Naive B cell (primary cell): ENCODE results near the gene ZNF750. TPM values are rescaled to one million over a fixed set of nuclear protein-coding genes. Genes with fewer than 3 reads are reported as not detected.

ENCODE experiments used
- ATAC-seq, 2 donors: fragments of 150-1000 bp; cut with Tn5 transposase; 2 replicates each; pipeline ENCODE4 v1.10.0; 2021; ENCODE audit warnings: low read depth in 2 of 2, mild to moderate bottlenecking in 2 of 2, moderate library complexity in 2 of 2
- DNase-seq: peaks from one replicate; pipeline ENCODE4 v3.0.0; 2022
- H3K27ac Mint-ChIP-seq, 6 donors: one replicate each; pipeline ENCODE4 v1.8.0; 2020 to 2022; ENCODE audit warnings: mild to moderate bottlenecking in 6 of 6, mixed read lengths in 6 of 6, moderate library complexity in 5 of 6, inconsistent platforms in 2 of 6
- H3K27me3 Mint-ChIP-seq, 3 donors: one replicate each; pipeline ENCODE4 v1.8.0; 2021 to 2022; ENCODE audit warnings: mixed read lengths in 3 of 3, mild to moderate bottlenecking in 1 of 3
- H3K36me3 Mint-ChIP-seq, 2 donors: one replicate each; pipeline ENCODE4 v1.8.0; 2020 to 2022; ENCODE audit warnings: mixed read lengths in 2 of 2, inconsistent platforms in 1 of 2, mild to moderate bottlenecking in 1 of 2
- H3K4me1 Mint-ChIP-seq, 3 donors: one replicate each; pipeline ENCODE4 v1.8.0; 2020 to 2022; ENCODE audit warnings: mixed read lengths in 3 of 3, inconsistent platforms in 1 of 3, mild to moderate bottlenecking in 1 of 3, moderate library complexity in 1 of 3
- H3K4me3 Mint-ChIP-seq, 8 donors: one replicate each; pipeline ENCODE4 v1.8.0; 2020 to 2022; ENCODE audit warnings: mild to moderate bottlenecking in 8 of 8, mixed read lengths in 8 of 8, moderate library complexity in 8 of 8, inconsistent platforms in 2 of 8
- H3K9me3 Mint-ChIP-seq, 7 donors: one replicate each; pipeline ENCODE4 v1.8.0; 2020 to 2022; ENCODE audit warnings: mixed read lengths in 7 of 7, mild to moderate bottlenecking in 5 of 7, inconsistent platforms in 2 of 7, moderate library complexity in 1 of 7
- polyA plus RNA-seq, 6 donors: library from polyadenylated mRNA; unstranded; fragments of 300-500 nt; fragmentation: Illumina TruSeq; gene quantifications; one replicate each; pipeline ENCODE4 v1.2.3, GENCODE V29; 2021; ENCODE audit warnings: low read depth in 6 of 6

The ZNF750 gene
- polyA plus RNA-seq, 6 donors from 2014 or later: 0.12 TPM; not detected in 5

DNA sequence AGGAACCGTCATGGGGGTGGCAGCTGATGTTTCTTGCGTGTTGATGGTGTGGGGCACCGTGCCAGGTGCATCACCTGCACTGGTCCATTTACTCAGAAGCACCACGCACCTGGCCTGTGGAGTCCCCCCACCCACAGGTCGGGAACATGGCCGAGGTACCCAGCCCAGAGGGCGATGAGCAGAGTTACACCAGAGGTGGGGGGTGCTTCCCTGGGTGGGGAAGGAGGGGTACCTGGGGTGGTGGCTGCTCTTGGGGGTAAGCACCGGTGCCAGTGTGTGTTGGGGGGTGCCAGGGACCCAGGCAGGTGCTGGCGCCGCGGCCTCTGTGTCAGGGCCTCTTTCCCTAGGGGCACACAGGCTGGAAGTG lies 5.0 kb upstream of the ZNF750 start:
- Mint-ChIP-seq H3K4me1 (peaks cover 8 to 28% (median 21%) of the 10 kb centered on the region in 3 donors), H3K9me3 (no peaks in the 10 kb centered on the region), H3K27me3 (peaks cover 0 to 8% (median 5%) of the 10 kb centered on the region in 3 donors), H3K4me3 (no peak overlapping the region), H3K27ac (no peak overlapping the region), H3K36me3 (peaks cover 5 to 10% of the 10 kb centered on the region in 2 donors)
- ATAC-seq: no peak
- no peak for DNase-seq

DNA sequence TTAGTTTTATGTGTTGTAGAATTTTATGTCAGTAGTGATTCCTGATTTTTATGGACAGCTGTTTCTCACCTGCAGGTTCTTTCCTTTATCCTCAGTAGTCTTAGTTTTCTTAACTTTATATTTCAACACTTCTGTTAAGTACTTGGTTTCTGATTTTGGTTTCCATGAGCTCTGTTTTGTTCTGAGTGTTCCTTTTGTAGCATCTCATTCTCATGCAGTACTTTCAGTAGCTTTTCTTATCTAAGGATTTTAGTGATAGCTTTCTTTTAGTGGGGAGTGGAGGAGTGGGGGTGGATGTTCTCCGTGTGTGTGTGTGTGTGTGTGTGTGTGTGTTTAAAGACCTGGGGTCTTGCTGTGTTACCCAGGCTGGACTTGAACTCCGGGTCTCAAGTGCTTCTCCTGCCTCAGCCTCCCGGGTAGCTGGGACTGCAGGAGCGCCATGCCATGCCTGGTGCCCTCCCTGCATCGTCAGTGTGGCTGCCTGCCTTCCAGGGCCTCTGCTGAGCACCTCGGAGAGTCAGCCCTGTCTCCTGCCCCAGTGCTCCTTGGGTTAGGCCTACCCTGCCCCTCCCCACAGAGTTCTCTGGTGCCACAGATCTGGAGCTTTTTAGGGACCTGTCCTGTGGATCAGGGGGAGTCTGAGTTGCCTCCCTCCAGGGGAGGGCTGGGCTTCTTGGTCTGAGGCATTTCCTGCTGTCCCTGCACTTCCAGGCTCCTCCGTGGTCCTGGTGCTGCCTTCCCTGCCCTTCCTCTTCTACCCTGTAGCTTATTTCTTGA lies 4.3 kb upstream of the ZNF750 start:
- peak overlapping the region in 1 of 6 donors; percentile 9 for H3K27ac Mint-ChIP-seq

DNA sequence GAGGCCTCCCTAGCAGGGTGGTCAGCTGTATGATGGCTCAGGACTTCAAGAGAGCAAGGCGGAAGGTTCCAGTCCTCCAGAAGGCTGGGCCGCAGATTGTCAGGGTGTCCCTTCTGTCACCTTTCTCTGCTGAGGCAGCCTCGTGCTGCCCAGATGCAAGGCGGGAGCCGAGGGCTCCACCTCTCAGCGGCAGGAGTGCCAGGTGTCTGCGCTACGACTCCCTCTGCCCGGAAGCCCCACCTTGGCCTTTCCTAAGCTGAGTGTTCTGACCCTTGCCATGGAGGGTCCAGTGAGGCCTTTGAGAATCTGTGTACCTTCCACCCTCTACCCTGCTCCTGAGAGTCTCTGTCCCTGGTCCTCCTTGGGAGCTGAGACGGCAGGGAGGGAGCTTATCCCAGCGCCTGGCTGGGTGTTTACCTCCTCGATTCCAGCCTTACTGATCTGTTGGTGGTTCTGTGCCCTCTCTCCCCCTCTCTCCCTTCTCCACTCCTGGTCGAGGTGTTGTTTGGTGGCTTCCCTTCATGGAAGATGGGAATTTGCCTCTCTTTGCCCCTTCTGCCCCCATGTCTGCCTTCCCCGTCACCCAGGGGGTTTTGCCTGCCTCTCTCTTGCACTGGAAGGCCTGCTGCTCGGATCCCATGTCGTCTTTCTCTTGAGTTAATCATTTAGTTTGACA lies 2.2 kb upstream of the ZNF750 start:
- ATAC-seq (no peak), DNase-seq (no peak)
- Mint-ChIP-seq H3K4me3 (no peak overlapping the region), H3K9me3 (no peaks in the 10 kb centered on the region), H3K36me3 (peaks cover 0 to under 1% of the 10 kb centered on the region in 2 donors), H3K27me3 (no peaks in the 10 kb centered on the region), H3K27ac (peak overlapping the region in 2 of 6 donors; percentile 32 to 73), H3K4me1 (peaks cover 2 to 18% (median 5%) of the 10 kb centered on the region in 3 donors)

More for the DNA sequence above, 4.3 kb upstream of the ZNF750 start:
- Mint-ChIP-seq H3K4me1 (peaks cover 3 to 23% (median 16%) of the 10 kb centered on the region in 3 donors), H3K9me3 (no peaks in the 10 kb centered on the region), H3K4me3 (no peak overlapping the region), H3K36me3 (peaks cover under 1 to 3% of the 10 kb centered on the region in 2 donors), H3K27me3 (peaks cover 0 to 3% (median under 1%) of the 10 kb centered on the region in 3 donors)
- DNase-seq (no peak), ATAC-seq (no peak)

DNA sequence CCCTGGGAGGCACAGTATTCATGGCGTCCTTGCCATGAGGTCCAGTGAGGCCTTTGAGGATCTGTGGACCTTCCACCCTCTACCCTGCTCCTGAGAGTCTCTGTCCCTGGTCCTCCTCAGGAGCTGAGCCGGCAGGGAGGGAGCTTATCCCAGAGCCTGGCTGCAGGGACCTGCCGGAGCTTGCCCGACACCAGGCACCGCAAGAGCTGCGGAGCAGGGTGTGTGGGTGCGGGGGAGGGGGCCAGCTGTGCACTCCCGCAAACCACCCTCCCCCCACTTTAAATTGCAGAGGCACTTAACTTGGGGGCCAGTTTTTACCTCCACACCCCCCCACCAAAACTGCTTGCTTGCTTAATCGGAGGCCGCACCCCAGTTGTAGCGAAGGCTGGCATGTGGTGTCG lies 609 bp upstream of the ZNF750 start:
- Mint-ChIP-seq H3K36me3 (peaks cover 0 to 5% of the 10 kb centered on the region in 2 donors), H3K4me1 (peaks cover 2 to 16% (median 5%) of the 10 kb centered on the region in 3 donors), H3K27ac (peak overlapping the region in 1 of 6 donors; percentile 37), H3K4me3 (no peak overlapping the region), H3K27me3 (no peaks in the 10 kb centered on the region), H3K9me3 (no peaks in the 10 kb centered on the region)
- DNase-seq (no peak), ATAC-seq (no peak)

DNA sequence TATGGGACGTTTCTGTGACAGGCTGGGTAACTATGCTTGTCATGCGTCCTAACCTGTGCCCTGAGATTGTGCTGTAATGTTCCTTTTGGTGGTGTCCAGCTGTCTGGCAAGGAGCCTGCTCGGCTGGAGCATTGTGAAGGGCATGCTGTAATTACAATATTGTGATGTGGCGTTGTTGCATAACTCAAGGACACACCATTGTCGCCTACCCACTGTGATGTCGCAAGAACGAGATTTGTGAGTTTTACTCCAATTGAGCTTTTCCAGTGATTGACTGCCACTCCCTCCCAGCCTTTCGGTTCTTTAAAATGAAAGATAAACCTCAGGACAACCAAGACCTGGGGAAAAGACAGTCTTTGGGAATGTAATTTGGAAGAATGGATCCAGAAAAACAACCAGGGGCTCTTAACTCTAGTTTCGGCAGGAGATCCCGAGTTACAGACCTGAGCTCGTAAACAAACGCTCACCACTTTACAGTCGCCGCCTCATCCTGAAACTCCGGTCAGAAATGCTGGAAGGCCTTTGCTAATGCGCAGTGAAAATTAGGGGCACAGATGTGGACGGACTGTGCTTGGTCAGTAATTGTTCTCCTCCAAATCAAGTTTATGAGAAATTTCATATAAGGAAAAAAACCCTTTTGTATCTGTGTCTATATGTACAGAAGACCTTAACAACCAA lies 1.3 kb downstream of the ZNF750 start:
- H3K9me3 Mint-ChIP-seq: no peaks in the 10 kb centered on the region
- no peak for ATAC-seq
- no peak overlapping the region for H3K27ac Mint-ChIP-seq
- no peak for DNase-seq
- no peaks in the 10 kb centered on the region for H3K27me3 Mint-ChIP-seq
- no peak overlapping the region for H3K4me3 Mint-ChIP-seq
- peaks cover 0 to 7% (median 0%) of the 10 kb centered on the region in 3 donors for H3K4me1 Mint-ChIP-seq
- peaks cover 0 to 5% of the 10 kb centered on the region in 2 donors for H3K36me3 Mint-ChIP-seq

DNA sequence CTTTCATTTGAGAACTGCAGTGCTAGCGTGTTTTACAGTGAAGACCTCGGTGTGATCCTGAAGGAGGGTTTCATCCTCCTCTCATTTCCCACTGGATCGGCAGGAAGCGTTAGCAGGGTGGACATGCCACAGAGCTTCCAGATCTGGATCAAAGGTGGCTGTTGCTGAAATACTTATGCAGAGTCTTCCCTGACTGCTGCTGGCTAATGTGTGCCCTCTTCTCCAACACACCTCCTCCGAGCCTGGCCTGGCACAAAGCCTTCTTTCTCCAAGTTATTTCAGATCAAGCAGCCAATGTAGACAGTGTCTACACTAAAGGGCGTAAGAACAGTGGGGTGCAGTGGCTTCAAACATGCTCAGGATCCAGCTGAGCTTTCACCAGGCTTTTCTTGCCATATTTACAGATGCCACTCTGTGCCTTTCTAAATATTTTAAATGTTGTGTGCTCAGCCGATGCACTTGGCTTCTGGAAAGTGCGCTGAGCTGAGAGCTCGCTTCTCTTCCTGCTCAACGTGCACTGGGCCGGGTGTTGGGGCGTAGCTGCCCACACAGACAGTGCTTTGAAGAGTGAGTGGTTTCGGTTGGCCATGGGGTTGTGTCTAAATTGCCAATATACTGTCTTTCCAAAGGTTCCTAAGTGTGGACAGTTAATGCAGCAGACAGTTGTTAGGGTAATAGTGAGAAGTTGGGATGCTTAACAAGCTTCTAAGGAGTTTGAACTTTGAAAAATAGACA lies 2.1 kb downstream of the ZNF750 start:
- H3K36me3 Mint-ChIP-seq: peaks cover 0 to 5% of the 10 kb centered on the region in 2 donors
- H3K4me1 Mint-ChIP-seq: peaks cover 0 to 7% (median 0%) of the 10 kb centered on the region in 3 donors
- no peaks in the 10 kb centered on the region for H3K9me3 Mint-ChIP-seq
- H3K27me3 Mint-ChIP-seq: no peaks in the 10 kb centered on the region
- DNase-seq: no peak
- H3K4me3 Mint-ChIP-seq: no peak overlapping the region
- ATAC-seq: no peak
- peak overlapping the region in 1 of 6 donors; percentile 5 for H3K27ac Mint-ChIP-seq

DNA sequence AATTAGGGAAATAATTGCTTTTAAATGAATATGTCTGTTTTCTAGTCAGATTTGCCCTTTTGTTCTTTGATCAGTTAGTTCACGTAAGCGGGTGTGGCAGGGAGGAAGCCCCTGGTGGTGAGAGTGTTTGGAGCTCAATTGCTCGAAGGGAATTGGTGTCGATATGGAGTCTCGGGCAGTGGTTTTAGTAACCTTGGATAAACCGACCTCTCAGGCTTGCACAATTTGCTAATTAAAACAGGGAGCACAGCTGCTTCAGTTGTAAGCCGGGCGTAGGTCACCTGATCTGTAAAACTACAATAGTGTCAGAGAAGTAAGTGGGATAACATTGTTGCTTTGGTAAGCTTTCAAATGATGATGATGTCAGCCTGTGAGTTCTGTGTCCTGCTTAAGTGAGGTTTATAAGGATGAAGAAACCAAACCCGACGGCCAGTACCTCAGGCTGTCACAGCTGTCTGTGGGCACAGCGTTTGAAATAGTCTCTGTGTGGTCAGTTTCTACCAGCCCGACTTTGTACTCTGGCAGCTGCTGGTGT lies 2.9 kb downstream of the ZNF750 start:
- no peak for DNase-seq
- H3K4me3 Mint-ChIP-seq: no peak overlapping the region
- H3K27ac Mint-ChIP-seq: peak overlapping the region in 2 of 6 donors; percentile 54 to 61

DNA sequence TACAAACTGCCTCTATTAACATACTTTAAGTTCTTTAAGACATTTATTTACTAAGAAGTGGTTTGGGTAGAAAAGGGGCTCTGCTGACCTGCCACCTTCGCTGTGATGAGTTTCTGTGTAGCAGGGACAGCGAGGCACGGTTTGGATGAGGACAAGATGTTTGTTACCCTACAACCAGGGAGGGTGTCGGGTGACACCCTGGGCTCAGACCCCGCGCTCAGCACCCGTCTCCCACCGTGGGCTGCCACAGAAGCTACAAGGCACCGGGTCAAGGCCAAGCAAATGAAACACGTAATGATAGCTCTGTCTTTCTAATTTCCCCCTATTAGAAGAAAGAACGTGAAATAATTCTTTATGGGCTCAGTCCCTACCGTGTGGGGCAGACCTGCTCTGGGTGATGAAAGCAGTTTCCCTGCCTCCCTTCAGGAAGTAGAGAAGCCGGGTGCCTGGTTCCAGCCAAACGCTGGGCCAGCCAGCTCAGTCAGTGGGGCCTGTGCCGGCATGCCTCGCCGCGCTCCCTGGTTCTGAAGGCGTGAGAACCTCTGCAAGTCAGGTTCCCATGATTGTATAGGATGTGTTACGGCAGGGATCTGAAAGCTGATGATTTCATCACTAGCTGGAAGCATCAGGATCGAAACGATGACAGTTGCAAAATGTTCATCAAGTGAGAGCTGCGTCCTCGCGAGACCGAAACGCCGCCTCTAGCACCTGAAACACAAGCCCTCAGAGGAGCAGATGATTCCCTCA lies 3.9 kb downstream of the ZNF750 start:
- Mint-ChIP-seq H3K27ac (peak overlapping the region in 2 of 6 donors; percentile 20 to 33), H3K9me3 (no peaks in the 10 kb centered on the region), H3K4me3 (no peak overlapping the region), H3K36me3 (peaks cover 0 to 5% of the 10 kb centered on the region in 2 donors), H3K27me3 (no peaks in the 10 kb centered on the region), H3K4me1 (peaks cover 0 to 6% (median 4%) of the 10 kb centered on the region in 3 donors)
- ATAC-seq (no peak), DNase-seq (no peak)

More for the DNA sequence above, 2.9 kb downstream of the ZNF750 start:
- peaks cover 0 to 5% of the 10 kb centered on the region in 2 donors for H3K36me3 Mint-ChIP-seq
- H3K4me1 Mint-ChIP-seq: peaks cover 0 to 4% (median 0%) of the 10 kb centered on the region in 3 donors
- no peak for ATAC-seq
- no peaks in the 10 kb centered on the region for H3K27me3 Mint-ChIP-seq
- no peaks in the 10 kb centered on the region for H3K9me3 Mint-ChIP-seq

DNA sequence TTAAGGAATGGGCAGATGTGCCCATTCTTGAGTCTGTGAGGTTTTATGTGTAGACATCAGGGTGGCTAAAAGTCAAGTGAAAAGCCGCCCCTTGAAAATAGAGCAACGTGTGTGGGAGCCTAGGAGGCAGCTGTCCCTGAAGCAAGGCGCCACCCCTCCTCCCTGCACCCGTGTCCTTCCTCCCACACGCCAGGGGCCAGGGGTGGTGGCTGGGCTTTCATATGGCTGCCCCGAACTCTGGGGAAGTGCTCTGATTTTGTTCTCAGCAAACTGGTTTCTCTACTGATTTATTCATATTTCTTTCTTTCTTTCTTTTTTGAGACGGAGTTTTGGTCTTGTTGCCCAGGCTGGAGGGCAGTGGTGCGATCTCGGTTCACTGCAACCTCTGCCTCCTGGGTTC lies 4.7 kb downstream of the ZNF750 start:
- Mint-ChIP-seq H3K9me3 (no peaks in the 10 kb centered on the region), H3K36me3 (peaks cover 0 to 5% of the 10 kb centered on the region in 2 donors), H3K27ac (no peak overlapping the region), H3K4me3 (no peak overlapping the region), H3K4me1 (peaks cover 0 to 6% (median 4%) of the 10 kb centered on the region in 3 donors), H3K27me3 (no peaks in the 10 kb centered on the region)
- DNase-seq: no peak
- no peak for ATAC-seq

DNA sequence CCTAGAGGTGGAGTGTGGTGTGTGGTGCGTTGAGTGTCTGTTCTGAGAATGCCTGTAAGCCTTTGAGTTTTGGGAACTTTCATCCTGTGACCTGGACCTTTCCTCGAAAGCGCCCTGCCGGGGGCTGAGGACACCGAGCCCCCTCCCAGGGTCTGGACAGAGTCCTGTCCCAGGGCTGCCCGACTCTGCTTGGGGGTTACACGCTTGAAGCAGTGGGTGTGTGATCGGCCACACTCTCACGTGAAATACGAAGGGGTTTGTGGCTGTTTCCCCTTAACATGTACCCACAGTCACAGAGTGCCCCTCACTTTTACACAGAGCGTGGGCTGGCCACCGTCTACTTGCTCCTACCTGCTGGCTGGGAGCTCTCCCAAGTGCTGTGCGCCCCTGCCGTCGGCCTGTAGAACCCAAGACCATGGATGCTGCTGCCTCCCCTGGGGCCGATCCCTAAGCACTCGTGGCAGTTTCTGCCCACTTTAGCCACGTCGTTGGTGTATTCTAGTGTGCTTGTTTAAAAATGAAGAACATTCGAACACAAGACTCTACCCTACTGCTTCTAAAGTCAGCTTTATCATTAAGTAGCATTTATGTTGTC lies 6.8 kb downstream of the ZNF750 start:
- no peak for DNase-seq
- no peak for ATAC-seq
- no peak overlapping the region for H3K27ac Mint-ChIP-seq
- peaks cover 5 to 14% of the 10 kb centered on the region in 2 donors for H3K36me3 Mint-ChIP-seq
- H3K4me3 Mint-ChIP-seq: no peak overlapping the region
- H3K27me3 Mint-ChIP-seq: no peaks in the 10 kb centered on the region
- H3K4me1 Mint-ChIP-seq: peaks cover 0 to 17% (median 15%) of the 10 kb centered on the region in 3 donors
- peaks cover 0 to 5% (median 0%) of the 10 kb centered on the region in 7 donors for H3K9me3 Mint-ChIP-seq

DNA sequence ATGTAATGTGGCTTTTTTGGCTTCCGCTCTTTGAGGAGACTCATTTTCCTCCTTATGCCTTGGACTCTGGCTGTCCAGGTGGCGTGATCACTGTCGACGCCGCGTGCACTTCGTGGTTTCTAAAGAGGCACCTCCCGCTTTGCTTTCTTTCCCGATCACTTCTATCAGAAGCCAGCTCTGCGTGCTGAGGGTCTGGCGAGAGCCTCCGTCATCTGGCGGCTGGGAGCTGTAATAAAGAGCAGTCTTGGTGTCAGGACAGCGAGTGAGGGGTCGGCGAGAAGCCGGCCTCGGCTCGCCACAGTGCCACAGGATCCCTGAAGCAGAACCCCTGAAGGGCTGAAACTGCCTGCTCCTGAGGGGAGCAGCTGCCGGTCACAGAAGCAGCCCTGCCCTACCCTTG lies 7.4 kb downstream of the ZNF750 start:
- H3K27ac Mint-ChIP-seq: peak overlapping the region in 1 of 6 donors; percentile 83
- ATAC-seq (no peak), DNase-seq (no peak)
- H3K4me1 Mint-ChIP-seq: peaks cover 0 to 21% (median 15%) of the 10 kb centered on the region in 3 donors
- H3K27me3 Mint-ChIP-seq: no peaks in the 10 kb centered on the region
- no peak overlapping the region for H3K4me3 Mint-ChIP-seq
- H3K9me3 Mint-ChIP-seq: peaks cover 0 to 5% (median 0%) of the 10 kb centered on the region in 7 donors
- peaks cover 5 to 17% of the 10 kb centered on the region in 2 donors for H3K36me3 Mint-ChIP-seq

DNA sequence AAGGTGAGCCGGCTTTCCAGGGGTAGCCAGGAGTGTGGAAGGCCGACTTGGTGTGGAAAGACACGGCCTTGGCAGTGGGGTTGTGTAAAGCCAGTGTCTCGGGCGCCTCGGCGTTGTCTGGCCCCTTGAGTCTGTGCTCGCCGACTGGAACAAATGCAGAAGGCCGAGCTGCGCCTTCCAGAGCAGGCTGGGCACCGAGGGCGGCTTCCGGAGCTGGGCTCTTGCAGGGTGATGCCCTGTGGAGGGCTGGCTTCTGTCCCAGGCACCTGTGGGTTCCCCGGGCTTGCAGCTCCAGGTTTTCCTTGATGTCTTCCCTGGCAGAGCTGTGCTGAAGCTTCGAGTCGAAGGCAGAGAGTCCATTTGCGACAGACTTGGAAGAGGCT lies 8.0 kb downstream of the ZNF750 start:
- no peaks in the 10 kb centered on the region for H3K27me3 Mint-ChIP-seq
- H3K9me3 Mint-ChIP-seq: peaks cover 0 to 5% (median 0%) of the 10 kb centered on the region in 7 donors
- H3K27ac Mint-ChIP-seq: no peak overlapping the region
- no peak overlapping the region for H3K4me3 Mint-ChIP-seq
- DNase-seq: no peak
- peaks cover 0 to 19% (median 15%) of the 10 kb centered on the region in 3 donors for H3K4me1 Mint-ChIP-seq
- no peak for ATAC-seq
- H3K36me3 Mint-ChIP-seq: peaks cover 2 to 17% of the 10 kb centered on the region in 2 donors
